GM18951 (cell line): ENCODE data around the gene MRPL38.

Experiments used
- POLR2A ChIP-seq: IDR thresholded peaks from 4 replicates; pipeline ENCODE4 v1.6.1; 2011; ENCODE audit warnings: mild to moderate bottlenecking; ENCODE audit not compliant: insufficient read length, insufficient read depth; ENCODE audit errors: extremely low read depth
- in situ Hi-C: fragments of 300-500 bp; cut with MboI; formaldehyde crosslinking; loops from one replicate; pipeline ENCODE4 v1.12.0; 2022; ENCODE audit warnings: low sequenced_read_pairs, mixed read lengths, inconsistent platforms; ENCODE audit not compliant: unreplicated experiment

Gene MRPL38

DNA sequence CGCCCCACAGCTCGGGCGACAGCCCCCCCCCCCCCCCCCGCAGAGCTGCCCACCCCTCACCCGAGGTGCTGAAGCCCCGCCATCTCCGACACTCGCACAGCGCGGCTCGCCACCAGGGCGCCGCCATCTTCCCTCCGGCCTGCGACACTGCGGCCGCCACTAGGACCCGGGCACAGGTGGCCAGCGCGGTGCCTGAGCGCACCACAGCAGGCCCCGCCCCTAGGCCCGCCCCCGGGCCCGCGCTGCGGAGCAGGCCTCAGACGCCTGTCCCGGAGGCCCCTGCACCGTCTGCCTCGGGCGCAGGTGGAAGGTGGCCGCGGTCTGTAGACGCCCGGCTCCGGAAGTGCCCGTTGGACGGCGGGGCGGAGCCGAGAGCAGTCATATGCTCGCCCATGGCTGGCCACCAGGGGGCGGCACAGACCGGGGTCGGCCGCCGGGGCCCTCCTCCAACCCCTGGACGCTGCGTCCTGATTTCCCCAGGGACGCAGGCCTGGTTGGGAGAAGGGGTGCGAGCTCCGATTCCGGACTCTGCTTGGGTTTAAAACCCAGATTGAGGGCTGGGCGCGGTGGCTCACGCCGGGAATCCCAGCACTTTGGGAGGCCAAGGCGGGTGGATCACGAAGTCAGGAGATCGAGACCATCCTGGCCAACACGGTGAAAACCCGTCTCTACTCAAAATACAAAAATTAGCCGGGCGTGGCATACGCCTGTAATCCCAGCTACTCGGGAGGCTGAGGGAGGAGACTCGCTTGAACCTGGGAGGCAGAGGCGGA lies at the start of gene MRPL38:
MRPL38 (minus strand) TSS at position 136 of the 773 bp plus-strand sequence; CDS start at position 127, 9 bp downstream.
- TF ChIP-seq POLR2A, result peak; percentile 88
- in situ Hi-C loops, result loop anchor here (25.0 kb wide), 1 partner anchor 382 kb away; no protein-coding TSS in a partner anchor

DNA sequence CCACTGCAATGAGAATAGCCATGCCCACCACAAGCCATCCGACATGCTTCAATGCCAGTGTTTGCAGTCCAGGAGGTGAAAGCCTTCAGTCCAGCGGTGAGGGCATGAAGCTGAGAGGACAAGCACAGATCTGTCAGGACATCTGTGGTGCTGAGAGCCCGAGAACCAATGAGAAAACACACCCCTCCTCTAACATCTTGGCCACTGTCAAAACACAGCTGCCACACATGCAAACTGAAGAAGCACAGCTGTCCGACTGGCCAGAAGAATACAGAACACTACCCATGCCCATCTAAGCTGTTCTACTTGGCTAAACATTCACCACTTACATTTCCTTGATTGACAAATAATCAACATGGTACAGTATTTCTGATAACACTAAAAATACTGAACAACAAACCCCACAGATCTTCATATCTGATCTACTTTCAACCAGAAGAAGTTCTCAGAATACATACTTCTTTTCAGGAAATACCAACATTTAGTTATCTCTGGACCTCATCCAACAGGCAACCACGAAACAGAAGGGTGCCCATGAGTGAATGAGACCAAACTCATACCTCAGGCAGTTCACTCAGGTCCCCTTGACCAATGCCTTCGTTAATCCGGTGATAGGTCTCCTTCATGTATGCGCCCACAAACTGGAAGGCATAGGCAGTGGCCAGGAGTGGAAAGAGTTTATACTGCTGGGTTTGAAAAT lies 46.3 kb upstream of the MRPL38 start:
- in situ Hi-C loops, result no loop called here

DNA sequence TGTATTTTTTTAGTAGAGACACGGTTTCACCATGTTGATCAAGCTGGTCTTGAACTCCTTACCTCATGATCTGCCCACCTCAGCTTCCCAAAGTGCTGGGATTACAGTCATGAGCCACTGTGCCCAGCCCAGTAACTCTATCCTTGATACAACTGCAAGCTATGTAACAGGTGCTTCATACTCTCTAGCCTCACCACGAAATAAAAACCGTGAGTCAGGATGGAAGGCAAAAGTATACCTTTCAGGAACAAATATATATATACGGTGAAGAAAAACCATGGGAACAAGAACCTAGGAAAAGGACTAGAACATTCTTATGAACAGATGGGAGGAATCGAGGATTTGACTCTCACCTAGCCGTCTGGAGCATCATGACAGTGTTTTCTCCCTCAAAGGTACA lies 45.7 kb upstream of the MRPL38 start:
- in situ Hi-C loops, result no loop called here
- no peak for TF ChIP-seq POLR2A

More for the DNA sequence above, 46.3 kb upstream of the MRPL38 start:
- no peak for TF ChIP-seq POLR2A

DNA sequence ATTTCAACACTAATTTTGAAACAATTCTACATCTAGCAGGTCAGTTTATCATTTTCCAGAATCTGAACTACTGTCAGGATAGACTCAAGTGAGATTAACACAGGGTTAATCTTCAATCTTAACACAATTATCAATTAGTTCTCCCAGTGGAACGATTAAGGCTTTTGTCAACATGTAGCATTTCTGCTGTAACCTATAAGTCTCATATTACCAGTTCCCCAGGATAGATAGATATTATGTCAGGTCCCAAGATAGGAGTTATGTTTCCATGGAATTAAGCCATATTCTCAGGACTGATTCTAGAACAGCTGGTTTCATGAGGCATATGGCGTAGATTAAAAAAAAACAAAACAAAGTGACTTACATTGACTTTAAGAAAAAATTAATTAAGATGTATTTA lies 40.5 kb upstream of the MRPL38 start:
- TF ChIP-seq POLR2A, result no peak
- in situ Hi-C loops, result no loop called here

DNA sequence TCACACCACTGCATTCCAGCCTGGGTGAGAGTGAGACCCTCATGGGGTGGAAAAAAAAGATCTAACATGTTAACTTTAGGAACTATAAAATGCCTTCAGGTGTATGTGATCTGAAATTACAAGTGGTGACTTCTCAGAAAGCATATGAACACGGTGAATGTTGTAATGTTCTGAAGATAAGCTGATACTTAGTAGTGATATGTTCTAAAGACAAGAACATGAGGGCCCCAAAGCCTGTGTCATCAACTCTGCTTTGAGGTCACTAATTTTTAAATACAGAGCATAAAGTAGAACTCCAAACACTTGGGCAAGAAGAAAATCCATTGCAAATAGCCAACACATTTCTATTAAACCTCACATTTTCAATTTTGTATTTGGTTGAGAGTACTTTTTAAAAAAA lies 38.8 kb upstream of the MRPL38 start:
- in situ Hi-C loops, result no loop called here
- TF ChIP-seq POLR2A, result no peak

DNA sequence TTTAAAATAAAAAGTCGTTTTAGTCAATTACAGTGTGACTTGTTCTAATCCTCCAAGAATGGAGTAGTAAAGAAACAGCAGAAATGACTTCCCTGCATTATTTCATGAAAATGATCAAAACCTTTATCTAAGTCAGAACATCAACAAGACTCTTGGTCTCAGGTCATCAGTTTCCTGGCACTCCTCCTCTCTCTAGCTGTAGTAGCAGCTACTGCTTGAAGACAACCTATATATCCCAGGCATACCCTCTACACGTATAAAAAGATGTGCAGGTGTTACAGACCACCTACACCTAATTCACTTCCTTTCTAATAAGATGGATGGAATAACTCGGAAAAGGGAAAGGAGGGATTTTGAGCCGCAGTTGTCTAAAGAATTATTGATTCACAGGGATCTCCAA lies 37.8 kb upstream of the MRPL38 start:
- in situ Hi-C loops, result no loop called here
- no peak for TF ChIP-seq POLR2A

DNA sequence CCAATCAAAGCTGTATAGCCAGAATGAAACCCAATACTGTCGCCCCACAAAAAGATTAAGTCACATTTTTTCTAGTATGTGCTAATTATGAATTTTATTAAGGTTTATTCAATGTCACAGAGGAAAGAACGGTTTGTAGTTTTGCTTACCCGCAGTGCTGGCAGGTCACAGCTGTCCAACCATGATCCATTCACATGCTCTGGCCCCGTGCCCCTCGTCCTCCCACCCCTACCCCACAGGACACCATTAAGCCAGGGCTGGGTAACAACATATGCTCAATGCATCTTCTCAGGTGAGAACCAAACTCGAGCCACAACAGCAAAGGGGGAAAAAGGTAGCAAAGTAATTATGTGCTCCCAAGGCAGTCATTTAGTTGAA lies 36.7 kb upstream of the MRPL38 start:
- in situ Hi-C loops, result no loop called here
- no peak for TF ChIP-seq POLR2A

DNA sequence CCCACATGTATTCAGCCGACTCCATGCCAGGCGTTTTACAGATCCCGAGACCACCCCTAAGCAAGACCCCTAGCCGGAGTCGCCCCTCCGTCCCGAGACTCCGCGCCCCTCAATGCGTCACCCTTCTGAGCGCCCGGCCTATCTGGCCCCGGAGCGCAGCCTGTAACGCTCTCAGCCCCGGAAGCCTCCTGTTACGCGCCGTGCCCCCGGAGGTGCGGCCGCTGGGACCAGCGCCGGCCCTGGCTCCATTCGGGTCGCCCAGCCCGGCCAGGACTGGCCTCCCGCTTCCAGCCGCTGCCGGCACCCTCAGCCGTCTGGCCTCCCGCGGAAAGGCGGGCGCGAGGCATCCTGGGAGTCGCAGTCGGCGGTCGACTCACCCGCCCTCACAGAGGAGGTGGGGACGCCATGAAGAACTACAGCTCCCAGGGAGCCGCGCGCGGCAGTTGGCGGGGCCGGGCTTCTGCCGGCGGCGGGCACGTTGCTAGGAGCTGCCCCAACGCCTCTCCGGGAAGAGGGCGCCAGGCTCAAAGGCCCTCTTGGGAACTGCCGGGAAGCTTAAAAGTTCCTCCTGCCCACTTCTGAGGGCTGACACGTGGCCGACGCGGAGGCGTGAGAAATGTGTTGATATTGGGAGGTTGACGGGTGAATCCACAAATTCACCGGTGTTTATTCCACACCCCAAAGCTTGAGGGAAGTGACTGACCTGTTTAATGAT lies 36.2 kb upstream of the MRPL38 start, which contains the start of gene FBF1:
FBF1 (minus strand) TSS at position 316 of the 715 bp plus-strand sequence. CDS start 2,893 bp downstream, outside the sequence.
- in situ Hi-C loops, result no loop called here
- peak; percentile 92 for TF ChIP-seq POLR2A

DNA sequence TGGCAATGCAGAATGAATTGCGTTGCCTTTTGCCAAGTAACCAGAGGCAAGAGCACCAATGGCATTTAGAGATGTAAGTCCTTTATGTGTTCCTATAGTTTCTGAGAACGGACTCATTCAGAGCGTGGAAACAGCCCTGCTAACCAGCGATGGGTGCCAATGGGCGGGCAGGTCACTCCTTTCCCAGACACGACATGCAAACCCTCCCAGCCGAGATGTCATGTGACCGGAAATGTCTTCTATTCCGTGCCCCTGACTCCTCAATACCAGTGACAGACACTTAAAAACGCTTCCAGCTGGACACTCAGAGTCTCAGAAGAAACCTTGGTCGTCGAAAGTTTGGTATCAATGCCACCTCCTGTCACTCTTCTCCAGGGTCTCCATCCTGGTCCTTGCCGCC lies 33.0 kb upstream of the MRPL38 start:
- no peak for TF ChIP-seq POLR2A
- in situ Hi-C loops, result no loop called here

DNA sequence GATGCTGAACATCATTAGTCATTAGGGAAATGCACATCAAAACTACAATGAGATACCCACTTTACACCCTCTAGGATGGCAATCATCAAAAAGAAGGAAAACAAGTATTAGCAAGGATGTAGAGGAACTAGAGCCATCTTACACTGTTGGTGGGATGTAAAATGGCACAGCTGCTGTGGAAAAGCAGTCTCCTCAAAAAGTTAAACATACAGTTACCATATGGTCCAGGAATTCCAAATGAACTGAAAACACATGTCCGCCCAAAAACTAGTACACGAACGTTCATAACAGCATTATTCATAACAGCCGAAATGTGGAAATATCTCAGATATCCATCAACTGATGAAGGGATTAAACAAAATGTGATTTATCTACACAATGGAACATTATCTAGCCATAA lies 29.1 kb upstream of the MRPL38 start:
- in situ Hi-C loops, result no loop called here
- TF ChIP-seq POLR2A, result no peak

DNA sequence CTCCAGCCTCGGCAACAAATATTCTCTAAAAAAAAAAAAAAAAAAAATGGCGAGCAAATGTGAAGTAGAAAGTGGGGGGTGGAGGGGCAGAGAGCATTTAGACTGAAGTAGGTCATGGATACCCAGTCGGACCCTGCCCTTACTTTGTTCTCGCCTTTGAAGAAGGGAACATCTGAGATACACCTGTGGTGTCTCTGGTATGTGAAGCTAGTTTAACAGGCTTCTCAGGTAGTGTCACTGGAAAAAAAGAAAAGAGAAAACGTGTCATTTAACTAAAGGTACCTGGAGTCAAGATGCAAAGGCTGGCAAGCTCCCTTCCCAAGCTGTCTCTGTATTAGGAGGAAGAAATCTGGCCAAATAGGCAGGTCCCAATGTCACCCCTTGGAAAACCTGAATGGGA lies 28.2 kb upstream of the MRPL38 start:
- in situ Hi-C loops, result no loop called here

DNA sequence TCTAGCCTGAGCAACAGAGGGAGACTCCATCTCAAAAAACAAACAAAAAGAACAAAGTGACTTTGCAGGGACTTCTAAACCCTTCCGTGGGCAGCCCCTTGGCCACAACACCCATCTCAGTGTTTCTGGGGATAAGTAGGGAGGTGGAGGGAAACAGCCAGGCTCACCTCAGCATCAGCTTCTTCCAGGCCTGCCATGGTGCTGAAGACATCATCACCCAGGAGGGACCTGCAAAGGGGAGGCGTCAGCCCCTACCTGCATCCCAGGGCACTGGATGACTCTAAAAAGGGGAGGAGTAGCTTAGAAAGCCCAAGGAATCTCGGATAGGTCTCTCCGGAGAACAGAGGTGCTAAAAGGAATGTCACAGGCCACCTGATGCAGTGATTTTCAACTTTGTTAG lies 26.4 kb upstream of the MRPL38 start:
- TF ChIP-seq POLR2A, result no peak
- in situ Hi-C loops, result no loop called here

More for the DNA sequence above, 28.2 kb upstream of the MRPL38 start:
- no peak for TF ChIP-seq POLR2A

DNA sequence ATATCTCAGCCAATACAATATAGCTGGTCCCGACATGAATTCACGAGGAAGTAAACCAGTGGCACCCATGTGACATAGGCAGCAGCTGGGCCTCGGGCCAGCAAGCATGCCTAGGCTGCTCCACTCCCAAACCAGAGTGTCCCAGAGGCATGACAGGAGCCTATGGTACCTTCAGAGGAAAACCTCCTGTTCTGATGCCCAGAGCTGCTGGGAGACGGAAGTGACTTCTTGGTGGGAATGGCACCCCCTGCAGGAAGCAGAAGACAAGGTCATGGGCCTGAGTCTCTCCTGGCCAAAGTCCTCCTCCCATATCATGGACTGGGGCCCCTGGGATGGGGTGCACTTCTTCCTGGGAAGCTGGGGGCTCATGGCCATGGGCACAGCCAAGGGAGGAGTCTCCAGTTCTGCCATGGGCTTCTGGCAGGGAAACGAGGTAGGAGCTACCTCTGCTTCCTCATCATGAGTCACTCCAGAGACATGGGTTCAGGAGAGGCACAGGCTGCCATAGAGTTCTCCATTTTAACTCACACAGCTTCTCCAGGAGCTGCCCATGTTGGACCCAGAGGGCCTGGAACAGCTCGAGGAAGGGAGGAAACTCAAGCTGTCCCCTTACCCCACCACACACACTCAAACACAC lies 22.7 kb upstream of the MRPL38 start:
- in situ Hi-C loops, result no loop called here
- TF ChIP-seq POLR2A, result no peak
